ENCODE measurements around the gene OR4B1. TPM values are rescaled to one million over a fixed set of nuclear protein-coding genes. Genes with fewer than 3 reads are reported as not detected.
"Not testable (repeated sequence)": the region's sequence is repeated elsewhere in the genome, so short reads cannot be mapped to it uniquely, and the experiment has no call there.

Gene OR4B1, protein sequence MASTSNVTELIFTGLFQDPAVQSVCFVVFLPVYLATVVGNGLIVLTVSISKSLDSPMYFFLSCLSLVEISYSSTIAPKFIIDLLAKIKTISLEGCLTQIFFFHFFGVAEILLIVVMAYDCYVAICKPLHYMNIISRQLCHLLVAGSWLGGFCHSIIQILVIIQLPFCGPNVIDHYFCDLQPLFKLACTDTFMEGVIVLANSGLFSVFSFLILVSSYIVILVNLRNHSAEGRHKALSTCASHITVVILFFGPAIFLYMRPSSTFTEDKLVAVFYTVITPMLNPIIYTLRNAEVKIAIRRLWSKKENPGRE
- not detected for polyA plus RNA-seq (ENCODE audit: insufficient read length in 12 of 12)
- long read RNA-seq, donor 1: 0 reads
- long read RNA-seq, donor 2: 0 reads
- long read RNA-seq, donor 3: 0 reads
- long read RNA-seq, donor 4: 0 reads
- long read RNA-seq, donor 5: 0 reads
- long read RNA-seq, donor 6: 0 reads
- long read RNA-seq, donor 7: 0 reads
- long read RNA-seq, donor 8: 0 reads
- long read RNA-seq, donor 9: 0 reads
- long read RNA-seq, donor 10: 0 reads
- long read RNA-seq, donor 11: 0 reads

DNA sequence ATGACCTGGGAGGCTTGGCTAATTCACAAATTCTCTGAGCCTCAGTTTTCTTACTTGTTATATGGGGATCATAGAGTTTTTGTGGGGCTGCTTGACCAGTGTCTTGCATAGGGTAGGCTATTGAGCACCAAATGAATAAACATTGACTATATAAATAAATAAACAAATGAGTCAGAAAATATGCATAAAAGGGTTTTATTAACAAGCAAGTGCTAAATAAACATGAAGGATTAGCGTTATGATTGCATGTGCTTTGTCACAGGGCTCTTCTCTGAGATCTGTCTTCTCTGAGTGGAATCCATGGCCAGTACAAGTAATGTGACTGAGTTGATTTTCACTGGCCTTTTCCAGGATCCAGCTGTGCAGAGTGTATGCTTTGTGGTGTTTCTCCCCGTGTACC, at the start of gene OR4B1:
OR4B1 (plus strand) TSS at position 301 of the 400 bp plus-strand sequence; CDS start at position 301, 0 bp downstream.
- DNase-seq: no peak

DNA sequence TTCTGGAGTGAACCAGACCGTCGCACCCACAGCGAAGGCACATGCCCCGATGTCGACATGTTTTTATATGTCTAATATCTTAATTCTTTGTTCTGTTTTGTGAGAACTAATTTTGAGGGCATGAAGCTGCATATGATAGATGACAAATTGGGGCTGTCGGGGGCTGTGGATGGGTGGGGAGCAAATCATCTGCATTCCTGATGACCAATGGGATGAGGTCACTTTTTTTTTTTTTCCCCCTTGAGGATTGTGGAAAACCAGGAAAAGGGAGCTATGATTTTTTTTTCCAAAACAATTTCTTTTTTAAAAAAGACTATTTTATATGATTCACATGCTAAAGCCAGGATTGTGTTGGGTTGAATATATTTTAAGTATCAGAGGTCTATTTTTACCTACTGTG, 49.2 kb upstream of the OR4B1 start:
- no peak for DNase-seq

DNA sequence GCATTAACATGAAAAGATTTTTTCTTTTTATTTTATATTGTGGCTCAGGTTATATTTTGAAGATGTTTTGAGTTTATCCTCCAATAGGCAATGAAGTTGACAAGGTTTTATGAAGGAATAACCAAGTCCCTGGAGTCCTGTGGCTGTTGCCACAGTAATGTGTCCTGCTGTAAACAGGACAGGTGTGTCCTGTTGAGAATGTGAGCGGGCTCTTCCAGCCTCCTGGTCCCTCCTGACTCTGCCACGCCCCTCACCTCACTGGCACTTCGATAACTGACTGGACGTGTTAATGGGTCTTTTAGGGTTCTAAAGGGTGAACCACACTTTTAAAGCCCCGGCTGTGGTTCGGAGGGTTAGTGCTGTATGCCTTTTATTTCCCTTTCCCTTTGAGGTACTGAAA, 47.8 kb upstream of the OR4B1 start:
- DNase-seq: no peak

DNA sequence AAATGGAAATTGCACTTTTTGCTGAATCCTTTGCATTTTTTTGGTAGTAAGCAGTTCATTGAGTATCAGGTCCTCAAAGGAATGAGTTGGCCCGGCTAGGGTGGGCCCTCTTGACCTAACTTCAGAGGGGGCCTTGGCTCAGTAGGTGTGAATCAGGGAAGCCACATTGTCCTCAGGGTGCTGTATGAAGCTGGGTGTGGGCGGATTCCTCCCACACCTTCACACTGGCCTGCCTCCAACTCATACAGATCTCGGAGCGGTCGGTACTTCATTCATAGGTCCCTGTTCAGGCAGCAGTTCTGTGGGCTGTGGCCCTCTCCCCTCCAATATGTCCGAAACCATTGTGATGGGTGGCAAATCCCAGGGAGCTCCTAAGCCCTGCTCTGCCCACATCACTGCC, 47.4 kb upstream of the OR4B1 start:
- no peak for DNase-seq

DNA sequence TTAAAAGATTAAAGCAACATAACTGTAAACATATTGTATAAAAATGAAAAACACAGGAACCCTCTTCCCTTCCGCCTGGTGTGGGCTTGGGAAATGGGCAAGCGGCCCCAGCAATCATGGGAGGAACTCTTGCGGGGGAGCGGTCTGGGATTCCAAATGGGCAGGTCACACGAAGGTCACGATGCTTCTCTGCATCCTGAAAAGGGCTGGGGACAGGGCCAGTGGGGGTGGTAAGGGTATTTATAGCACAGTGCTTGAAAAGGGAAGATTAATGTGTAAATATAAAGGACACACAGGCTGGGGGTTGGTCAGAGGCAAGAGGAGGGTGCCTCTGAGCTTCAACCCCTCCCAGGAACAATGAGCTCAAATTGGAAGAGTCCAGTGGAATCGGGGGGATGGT, 46.9 kb upstream of the OR4B1 start:
- no peak for DNase-seq

DNA sequence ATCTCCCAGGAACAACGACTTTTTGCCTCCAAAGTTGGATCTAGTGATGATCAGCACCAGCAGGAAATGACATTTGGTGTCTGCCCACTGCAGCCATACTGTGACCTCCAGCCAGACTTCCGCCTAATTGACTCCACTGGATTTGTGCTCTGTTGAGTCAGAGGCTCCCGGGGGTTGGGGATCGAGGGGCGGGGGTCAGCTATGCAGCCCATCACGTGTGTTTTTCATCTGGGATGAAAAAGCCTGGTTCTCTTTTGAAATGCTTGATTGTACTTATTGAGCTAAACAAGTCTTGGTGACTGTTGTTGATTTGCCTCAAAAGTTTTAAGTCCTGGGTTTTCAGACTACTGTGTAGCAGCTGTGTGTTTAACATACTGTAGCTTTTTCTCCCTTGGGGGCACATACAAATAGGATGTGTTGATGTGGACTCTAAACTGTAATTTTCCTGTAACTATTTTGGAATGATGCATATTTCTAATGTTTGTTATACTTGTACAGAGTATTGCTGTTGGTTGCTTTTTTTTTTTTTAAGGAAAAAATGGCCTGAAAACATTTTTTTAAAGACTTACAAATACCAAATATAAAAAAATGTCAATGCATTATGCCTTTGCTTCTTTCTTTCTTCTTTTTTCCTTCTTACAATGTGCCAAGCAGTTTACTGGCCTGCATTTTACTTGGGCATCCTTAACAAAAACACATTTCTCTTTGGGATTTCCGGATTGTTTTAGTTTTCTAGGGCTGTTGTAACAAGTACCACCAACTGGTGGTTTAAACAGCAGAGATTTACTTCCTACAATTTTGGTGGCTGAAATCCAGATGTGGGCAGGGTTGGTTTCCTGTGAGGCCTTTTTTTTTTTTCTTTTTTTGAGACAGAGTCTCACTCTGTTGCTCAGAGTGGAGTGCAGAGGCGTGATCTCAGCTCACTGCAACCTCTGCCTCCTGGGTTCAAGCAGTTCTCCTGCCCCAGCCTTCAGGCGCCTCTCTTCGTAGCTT, 46.1 kb upstream of the OR4B1 start:
- no peak for DNase-seq

DNA sequence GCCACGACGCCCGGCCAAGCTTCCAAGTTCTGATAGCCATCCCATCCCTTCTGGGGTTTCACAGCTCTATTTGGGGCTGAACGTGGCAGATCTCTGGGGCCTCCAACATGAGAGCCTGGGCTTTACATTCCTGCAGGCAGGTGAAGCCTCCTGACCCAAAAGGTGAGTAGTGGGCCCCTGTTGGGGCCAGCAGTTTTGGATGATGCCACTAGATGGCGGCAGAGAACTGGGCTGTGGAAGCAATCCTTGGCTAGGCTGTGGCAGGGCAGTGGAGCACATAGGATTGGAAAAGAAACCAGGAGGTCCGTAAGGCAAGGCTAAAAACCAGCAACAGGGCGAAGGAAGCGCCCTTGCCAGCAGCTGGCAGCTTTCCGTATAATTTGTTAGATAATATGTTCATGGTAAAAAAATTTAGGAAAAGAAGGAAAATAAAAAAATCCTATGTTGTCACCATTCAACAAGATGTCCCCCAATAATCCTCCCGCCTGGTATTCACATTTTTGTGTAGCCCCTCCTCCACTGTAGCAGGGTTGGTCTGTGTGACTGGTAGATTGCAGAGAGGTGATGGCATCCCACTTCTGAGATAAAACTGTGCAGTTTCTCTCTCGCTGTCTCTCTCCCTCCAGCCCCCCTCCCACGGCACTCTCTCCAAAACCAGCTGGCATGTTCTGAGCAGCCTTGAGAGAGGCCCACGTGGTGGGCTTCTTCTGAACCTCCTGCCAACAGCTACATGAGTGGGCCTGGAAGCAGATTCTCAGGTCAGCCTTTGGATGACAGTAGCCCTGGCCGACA, 43.6 kb upstream of the OR4B1 start:
- peak; percentile 44 for DNase-seq

DNA sequence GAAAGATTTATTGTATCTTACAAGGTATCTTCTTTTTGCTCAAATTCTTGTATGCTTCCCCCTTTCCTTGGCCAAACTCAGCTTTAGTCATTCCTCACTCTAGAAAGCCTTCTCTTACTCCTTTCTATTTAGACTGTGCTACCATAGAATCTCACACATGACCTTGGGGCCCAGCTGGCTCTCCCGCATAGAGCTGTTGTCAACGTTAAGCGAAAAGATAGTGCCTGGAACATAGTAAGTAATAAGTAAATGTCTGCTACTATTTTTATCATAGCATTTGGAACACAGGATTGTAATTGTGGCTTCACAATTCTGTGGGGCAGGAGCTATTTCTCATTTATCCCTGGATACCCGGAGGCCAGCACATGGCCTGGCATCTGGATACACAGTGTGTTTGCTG, 38.9 kb upstream of the OR4B1 start:
- no peak for DNase-seq

DNA sequence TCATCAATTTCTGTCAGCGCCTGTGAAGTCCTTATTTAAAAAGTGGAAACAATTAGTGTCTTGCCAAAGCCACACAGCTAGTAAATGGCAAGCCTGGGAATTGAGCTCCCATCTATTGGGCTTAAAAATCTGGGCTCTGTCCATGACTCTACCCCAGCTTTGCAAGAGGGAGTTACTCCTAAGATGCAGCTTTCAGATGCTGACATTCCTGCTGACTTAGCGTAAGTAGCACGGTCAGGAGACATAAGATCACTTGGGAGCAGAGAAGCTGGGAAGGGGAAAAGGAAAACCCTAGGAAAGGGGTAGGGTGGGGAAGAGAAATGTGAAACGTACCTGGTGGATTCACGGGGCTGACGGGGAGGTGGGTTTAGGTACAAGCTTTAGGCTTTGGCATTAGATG, 36.0 kb upstream of the OR4B1 start:
- no peak for DNase-seq

DNA sequence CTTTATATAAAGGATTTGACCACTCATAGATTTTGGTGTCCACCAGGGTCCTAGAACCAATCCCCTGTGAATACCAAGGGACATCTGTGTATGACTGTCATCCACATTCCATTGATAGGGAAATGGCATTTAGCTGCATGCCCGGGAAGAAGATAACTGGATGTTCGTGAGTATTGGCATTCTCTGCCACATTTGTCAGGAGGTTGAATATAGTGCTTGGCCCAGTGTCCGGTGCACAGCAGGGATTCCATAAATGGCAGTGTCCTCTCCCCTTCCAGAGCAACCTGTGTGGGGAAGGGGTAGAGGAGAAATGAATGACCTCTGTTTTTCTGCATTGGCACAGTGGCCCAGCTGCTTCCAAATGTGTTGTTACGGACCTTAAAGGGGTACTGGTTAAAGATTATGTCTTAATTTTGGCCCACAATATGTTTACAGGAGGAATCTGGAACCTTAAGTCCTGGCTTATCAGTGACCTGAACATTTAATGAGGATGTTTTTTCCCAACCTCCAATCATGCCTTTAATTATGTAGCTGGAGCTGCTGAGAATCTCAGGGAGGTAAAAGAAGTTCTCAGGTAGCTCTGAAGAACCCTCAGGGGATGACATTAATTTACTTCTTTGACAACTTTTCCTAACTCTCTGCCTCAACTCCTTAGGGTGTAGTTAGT, 33.6 kb upstream of the OR4B1 start:
- no peak for DNase-seq

DNA sequence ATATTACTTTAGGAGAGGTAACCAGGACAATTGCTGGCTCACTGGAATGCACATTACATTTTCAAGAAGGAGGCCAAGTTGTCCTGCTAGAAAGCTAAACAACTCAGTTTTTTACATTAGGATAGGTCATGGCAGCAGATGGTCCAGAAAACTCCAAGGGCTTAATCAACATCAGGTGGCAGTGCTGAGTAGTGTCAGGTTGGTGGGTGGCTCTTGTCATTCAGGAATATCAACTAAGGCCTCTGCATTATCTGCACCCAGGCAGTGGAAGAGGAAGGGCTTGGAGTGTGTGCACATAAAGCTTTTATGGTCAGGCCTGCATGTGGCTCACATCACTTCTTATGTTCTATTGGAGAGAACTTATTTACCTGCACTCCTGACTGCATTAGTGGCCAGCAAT, 32.2 kb upstream of the OR4B1 start:
- DNase-seq: no peak

DNA sequence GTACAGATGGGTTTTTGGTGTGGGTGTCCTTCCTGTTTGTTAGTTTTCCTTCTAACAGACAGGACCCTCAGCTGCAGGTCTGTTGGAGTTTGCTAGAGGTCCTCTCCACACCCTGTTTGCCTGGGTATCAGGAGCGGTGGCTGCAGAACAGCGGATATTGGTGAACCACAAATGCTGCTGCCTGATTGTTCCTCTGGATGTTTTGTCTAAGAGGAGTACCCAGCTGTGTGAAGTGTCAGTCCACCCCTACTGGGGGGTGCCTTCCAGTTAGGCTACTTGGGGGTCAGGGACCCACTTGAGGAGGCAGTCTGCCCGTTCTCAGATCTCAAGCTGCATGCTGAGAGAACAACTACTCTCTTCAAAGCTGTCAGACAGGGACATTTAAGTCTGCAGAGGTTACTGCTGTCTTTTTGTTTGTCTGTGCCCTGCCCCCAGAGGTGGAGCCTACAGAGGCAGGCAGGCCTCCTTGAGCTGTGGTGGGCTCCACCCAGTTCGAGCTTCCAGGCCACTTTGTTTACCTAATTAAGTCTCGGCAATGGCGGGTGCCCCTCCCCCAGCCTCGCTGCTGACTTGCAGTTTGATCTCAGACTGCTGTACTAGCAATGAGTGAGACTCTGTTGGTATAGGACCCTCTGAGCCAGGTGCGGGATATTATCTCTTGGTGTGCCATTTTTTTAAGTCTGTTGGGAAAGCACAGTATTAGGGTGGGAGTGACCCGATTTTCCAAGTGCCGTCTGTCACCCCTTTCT, 25.5 kb upstream of the OR4B1 start:
- not testable (repeated sequence) for DNase-seq

DNA sequence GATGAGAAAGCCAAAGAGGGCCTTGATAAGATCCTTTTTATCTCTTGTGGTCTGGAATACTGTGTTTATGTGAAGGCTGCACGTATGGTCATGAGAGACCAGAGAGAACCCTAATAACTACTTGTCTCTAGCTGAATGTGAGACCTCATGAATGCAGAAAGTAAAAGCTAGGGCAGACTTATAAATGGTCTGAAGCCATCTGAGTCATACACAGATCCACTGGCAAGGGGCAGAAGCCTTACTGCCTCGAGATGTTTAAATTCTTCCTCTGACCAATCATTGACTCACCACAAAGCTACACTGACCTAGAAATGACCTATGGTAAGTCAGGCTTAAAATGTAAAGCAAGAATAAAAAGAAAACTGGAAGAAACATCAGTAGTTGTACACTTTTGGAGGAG, 22.7 kb upstream of the OR4B1 start:
- no peak for DNase-seq

DNA sequence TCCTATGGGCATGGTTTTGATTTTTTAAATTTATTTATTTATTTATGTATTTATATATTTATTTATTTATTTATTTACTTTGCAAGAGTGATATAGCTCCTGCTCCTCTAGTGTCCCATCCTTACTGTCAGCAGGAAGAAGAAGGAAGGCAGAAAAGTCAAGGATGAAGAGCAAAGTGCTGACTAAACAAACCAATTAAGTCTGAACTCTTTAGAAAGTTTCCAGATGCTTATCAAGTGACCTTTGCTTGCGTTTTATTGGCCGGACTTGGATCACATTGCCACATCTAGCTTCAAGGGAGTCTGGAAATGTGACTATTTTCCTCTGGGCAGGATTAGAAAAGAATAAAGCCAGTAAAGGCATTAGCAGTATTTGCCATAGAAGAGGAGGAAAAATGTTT, 8.7 kb upstream of the OR4B1 start:
- DNase-seq: no peak

DNA sequence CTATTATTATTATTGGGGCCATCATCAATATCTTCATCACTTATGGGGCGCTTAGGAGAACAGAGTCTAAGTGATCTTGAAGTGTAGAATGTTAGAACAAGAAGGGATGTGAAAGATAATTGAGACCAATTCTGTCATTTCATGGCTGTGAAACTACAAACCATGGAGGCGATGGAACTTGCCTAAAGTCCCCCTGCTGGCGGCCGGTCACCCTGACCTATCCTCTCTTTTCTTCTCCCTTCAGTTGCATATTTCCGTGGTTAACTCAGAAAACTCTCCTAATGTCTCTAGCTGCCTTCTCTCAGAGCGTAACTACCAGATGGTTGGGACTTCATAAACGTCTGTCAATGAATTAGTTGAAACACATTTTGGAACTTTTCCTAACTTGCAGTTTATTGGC, 6.6 kb upstream of the OR4B1 start:
- no peak for DNase-seq

DNA sequence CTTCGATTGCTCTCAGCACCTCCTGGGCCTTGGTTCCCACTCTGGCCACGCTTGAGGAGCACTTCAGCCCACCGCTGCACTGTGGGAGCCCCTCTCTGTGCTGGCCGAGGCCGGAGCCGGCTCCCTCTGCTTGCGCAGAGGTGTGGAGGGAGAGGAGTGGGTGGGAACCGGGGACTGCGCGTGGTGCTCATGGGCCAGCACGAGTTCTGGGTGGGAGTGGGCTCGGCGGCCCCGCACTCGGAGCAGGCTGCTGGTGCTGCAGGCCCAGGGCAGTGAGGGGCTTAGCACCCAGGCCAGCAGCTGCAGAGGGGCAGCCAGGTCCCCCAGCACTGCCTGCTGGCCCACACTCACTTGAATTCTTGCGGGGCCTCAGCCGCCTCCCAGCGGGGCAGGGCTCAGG, 12.2 kb downstream of the OR4B1 start:
- no peak for DNase-seq

DNA sequence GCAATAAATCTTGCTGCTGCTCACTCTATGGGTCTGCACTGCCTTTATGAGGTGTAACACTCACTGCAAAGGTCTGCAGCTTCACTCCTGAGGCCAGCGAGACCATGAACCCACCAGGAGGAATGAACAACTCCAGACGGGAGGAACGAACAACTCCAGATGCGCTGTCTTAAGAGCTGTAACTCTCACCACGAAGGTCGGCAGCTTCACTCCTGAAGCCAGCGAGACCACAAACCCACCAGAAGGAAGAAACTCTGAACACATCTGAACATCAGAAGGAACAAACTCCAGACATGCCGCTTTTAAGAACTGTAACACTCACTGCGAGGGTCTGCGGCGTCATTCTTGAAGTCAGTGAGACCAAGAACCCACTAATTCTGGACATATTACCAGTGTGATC, 13.4 kb downstream of the OR4B1 start:
- DNase-seq: not testable (repeated sequence)

DNA sequence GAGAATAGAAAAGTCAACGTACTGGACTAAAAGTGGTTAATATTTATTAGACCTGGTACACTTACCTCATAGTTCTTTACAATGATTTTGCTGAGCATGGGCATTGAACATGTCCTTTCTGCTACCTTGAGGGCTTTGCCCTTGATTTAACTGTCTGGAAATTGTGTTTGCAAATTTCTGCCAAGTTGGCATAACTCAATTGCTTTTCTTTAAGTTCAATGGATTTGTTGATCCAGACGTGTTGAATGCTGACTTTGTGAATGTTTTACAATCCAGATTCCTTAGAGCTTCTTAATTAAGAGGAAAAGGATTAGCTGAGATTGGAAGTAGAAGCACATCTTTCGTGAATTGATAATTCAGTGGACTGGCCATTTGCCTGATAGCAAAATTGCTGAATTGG, 21.1 kb downstream of the OR4B1 start:
- no peak for DNase-seq

DNA sequence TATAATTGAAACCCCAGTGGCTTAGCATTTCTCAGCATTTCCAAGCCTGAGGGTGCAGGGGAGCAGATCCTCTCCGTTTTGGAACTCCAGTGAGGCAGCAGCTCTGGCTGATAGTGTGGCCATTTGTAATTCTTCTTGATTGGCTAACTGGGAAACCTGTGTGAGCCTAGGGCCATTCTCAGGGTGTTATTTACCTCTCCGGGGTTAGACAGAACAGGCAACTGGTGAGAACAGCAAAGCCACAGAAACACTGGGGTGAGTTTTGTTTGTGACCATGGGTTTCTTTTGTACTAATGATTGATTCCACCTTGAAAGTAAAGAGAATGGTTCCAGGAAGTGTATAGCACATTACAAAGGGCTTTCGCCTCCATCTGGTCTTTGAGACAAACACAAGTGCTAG, 25.9 kb downstream of the OR4B1 start:
- no peak for DNase-seq

DNA sequence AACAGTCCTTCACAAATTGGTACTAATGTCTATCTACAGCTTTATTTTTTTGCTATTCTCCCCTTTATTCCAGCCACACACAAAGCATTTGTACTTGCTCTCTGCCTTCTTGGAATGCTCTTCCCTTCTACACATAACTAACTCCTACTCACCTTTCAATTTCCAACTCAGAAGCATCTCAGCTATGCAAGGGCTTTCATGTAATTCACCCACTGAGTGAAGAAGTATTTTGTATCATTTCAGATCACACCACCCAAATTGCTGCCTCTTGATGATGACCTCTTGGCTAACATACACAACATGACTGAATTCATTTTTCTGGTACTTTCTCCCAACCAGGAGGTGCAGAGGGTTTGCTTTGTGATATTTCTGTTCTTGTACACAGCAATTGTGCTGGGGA, 28.2 kb downstream of the OR4B1 start, which contains the start of gene OR4X2:
OR4X2 (plus strand) TSS at position 301 of the 400 bp plus-strand sequence; CDS start at position 301, 0 bp downstream.
- DNase-seq: no peak

Measured in muscle of arm (tissue), 14 donors.